Measurements from ENCODE around the gene PTPRG. TPM values are rescaled to one million over a fixed set of nuclear protein-coding genes. Genes with fewer than 3 reads are reported as not detected.

PTPRG gene
- total RNA-seq, 2 experiments from 2014 or later = 0.24 to 0.37 TPM

GRCh38 chr3:62266668-62267283, 705.4 kb downstream of the PTPRG start:
- Mint-ChIP-seq H3K4me3 (no peak overlapping the region), H3K27me3 (ENCODE audit: low read depth) (peaks cover 6% of the 10 kb centered on the region), H3K27ac (no peak overlapping the region), H3K36me3 (ENCODE audit: low read depth) (no peaks in the 10 kb centered on the region), H3K4me1 (ENCODE audit: low read depth) (no peaks in the 10 kb centered on the region), H3K9me3 (no peaks in the 10 kb centered on the region)
- CTCF ChIA-PET = no interaction called here
- no peak for DNase-seq
- intact Hi-C loops (cut with micrococcal nuclease) = no loop called here

GRCh38 chr3:62276658-62277180, 715.3 kb downstream of the PTPRG start:
- no peak overlapping the region for H3K27ac Mint-ChIP-seq
- H3K36me3 Mint-ChIP-seq (ENCODE audit: low read depth) = no peaks in the 10 kb centered on the region
- intact Hi-C loops (cut with micrococcal nuclease) = no loop called here
- no peak for DNase-seq
- H3K27me3 Mint-ChIP-seq (ENCODE audit: low read depth) = peaks cover 4% of the 10 kb centered on the region
- CTCF ChIA-PET = no interaction called here
- H3K4me1 Mint-ChIP-seq (ENCODE audit: low read depth) = no peaks in the 10 kb centered on the region
- H3K9me3 Mint-ChIP-seq = no peaks in the 10 kb centered on the region
- H3K4me3 Mint-ChIP-seq = no peak overlapping the region

- H3K4me1 Mint-ChIP-seq (ENCODE audit: low read depth) = no peaks in the 10 kb centered on the region
- no peaks in the 10 kb centered on the region for H3K9me3 Mint-ChIP-seq
- intact Hi-C loops (cut with micrococcal nuclease) = no loop called here
- H3K27me3 Mint-ChIP-seq (ENCODE audit: low read depth) = peaks cover 2% of the 10 kb centered on the region
- no peaks in the 10 kb centered on the region for H3K36me3 Mint-ChIP-seq (ENCODE audit: low read depth)
- H3K4me3 Mint-ChIP-seq = no peak overlapping the region
- no peak overlapping the region for H3K27ac Mint-ChIP-seq
- CTCF ChIA-PET = no interaction called here
- no peak for DNase-seq
Measured at GRCh38 chr3:62277450-62277849, 716.1 kb downstream of the PTPRG start.

GRCh38 chr3:62277986-62278385, 716.6 kb downstream of the PTPRG start:
- DNase-seq = no peak
- Mint-ChIP-seq H3K27ac (no peak overlapping the region), H3K27me3 (ENCODE audit: low read depth) (peaks cover 1% of the 10 kb centered on the region), H3K4me3 (no peak overlapping the region), H3K9me3 (no peaks in the 10 kb centered on the region), H3K4me1 (ENCODE audit: low read depth) (no peaks in the 10 kb centered on the region), H3K36me3 (ENCODE audit: low read depth) (no peaks in the 10 kb centered on the region)
- CTCF ChIA-PET = no interaction called here
- intact Hi-C loops (cut with micrococcal nuclease) = no loop called here

GRCh38 chr3:62281726-62282125, 720.4 kb downstream of the PTPRG start:
- Mint-ChIP-seq H3K36me3 (ENCODE audit: low read depth) (no peaks in the 10 kb centered on the region), H3K27ac (no peak overlapping the region), H3K4me1 (ENCODE audit: low read depth) (no peaks in the 10 kb centered on the region), H3K4me3 (no peak overlapping the region), H3K9me3 (no peaks in the 10 kb centered on the region), H3K27me3 (ENCODE audit: low read depth) (peaks cover 1% of the 10 kb centered on the region)
- intact Hi-C loops (cut with micrococcal nuclease) = no loop called here
- CTCF ChIA-PET = no interaction called here
- no peak for DNase-seq

- no peak for DNase-seq
- no peaks in the 10 kb centered on the region for H3K4me1 Mint-ChIP-seq (ENCODE audit: low read depth)
- H3K36me3 Mint-ChIP-seq (ENCODE audit: low read depth) = no peaks in the 10 kb centered on the region
- no peak overlapping the region for H3K4me3 Mint-ChIP-seq
- intact Hi-C loops (cut with micrococcal nuclease) = no loop called here
- CTCF ChIA-PET = interaction anchor here (1.1 kb wide), 1 partner anchor 962 kb away, joined by 3 read pairs; no protein-coding TSS in a partner anchor
- H3K27ac Mint-ChIP-seq = no peak overlapping the region
- peaks cover 3% of the 10 kb centered on the region for H3K27me3 Mint-ChIP-seq (ENCODE audit: low read depth)
- no peaks in the 10 kb centered on the region for H3K9me3 Mint-ChIP-seq
Measured at GRCh38 chr3:62284442-62284841, 723.1 kb downstream of the PTPRG start.

GRCh38 chr3:62287392-62287927, 726.1 kb downstream of the PTPRG start:
- H3K9me3 Mint-ChIP-seq = no peaks in the 10 kb centered on the region
- H3K27me3 Mint-ChIP-seq (ENCODE audit: low read depth) = peaks cover 2% of the 10 kb centered on the region
- no peak overlapping the region for H3K4me3 Mint-ChIP-seq
- DNase-seq = no peak
- intact Hi-C loops (cut with micrococcal nuclease) = no loop called here
- CTCF ChIA-PET = no interaction called here
- no peaks in the 10 kb centered on the region for H3K4me1 Mint-ChIP-seq (ENCODE audit: low read depth)
- no peak overlapping the region for H3K27ac Mint-ChIP-seq
- no peaks in the 10 kb centered on the region for H3K36me3 Mint-ChIP-seq (ENCODE audit: low read depth)

- no peaks in the 10 kb centered on the region for H3K36me3 Mint-ChIP-seq (ENCODE audit: low read depth)
Measured at GRCh38 chr3:62289922-62290321, 728.6 kb downstream of the PTPRG start.

GRCh38 chr3:62293051-62293780, 731.8 kb downstream of the PTPRG start:
- Mint-ChIP-seq H3K27ac (no peak overlapping the region), H3K27me3 (ENCODE audit: low read depth) (no peaks in the 10 kb centered on the region), H3K9me3 (no peaks in the 10 kb centered on the region), H3K4me3 (no peak overlapping the region), H3K36me3 (ENCODE audit: low read depth) (no peaks in the 10 kb centered on the region), H3K4me1 (ENCODE audit: low read depth) (no peaks in the 10 kb centered on the region)
- no peak for DNase-seq
- intact Hi-C loops (cut with micrococcal nuclease) = no loop called here
- CTCF ChIA-PET = no interaction called here

More at GRCh38 chr3:62289922-62290321, 728.6 kb downstream of the PTPRG start:
- Mint-ChIP-seq H3K4me1 (ENCODE audit: low read depth) (no peaks in the 10 kb centered on the region), H3K4me3 (no peak overlapping the region), H3K9me3 (no peaks in the 10 kb centered on the region), H3K27ac (no peak overlapping the region), H3K27me3 (ENCODE audit: low read depth) (peaks cover 2% of the 10 kb centered on the region)
- no peak for DNase-seq
- CTCF ChIA-PET = interaction anchor here (0.6 kb wide), 1 partner anchor 101 kb away, joined by 4 read pairs; no protein-coding TSS in a partner anchor
- intact Hi-C loops (cut with micrococcal nuclease) = no loop called here

- intact Hi-C loops (cut with micrococcal nuclease) = no loop called here
- no peaks in the 10 kb centered on the region for H3K4me1 Mint-ChIP-seq (ENCODE audit: low read depth)
- CTCF ChIA-PET = no interaction called here
- DNase-seq = no peak
- peaks cover 3% of the 10 kb centered on the region for H3K27me3 Mint-ChIP-seq (ENCODE audit: low read depth)
- H3K4me3 Mint-ChIP-seq = no peak overlapping the region
- no peak overlapping the region for H3K27ac Mint-ChIP-seq
- no peaks in the 10 kb centered on the region for H3K36me3 Mint-ChIP-seq (ENCODE audit: low read depth)
- H3K9me3 Mint-ChIP-seq = no peaks in the 10 kb centered on the region
Measured at GRCh38 chr3:62295571-62295970, 734.2 kb downstream of the PTPRG start.

- H3K27ac Mint-ChIP-seq = no peak overlapping the region
- H3K36me3 Mint-ChIP-seq (ENCODE audit: low read depth) = no peaks in the 10 kb centered on the region
- peaks cover 8% of the 10 kb centered on the region for H3K27me3 Mint-ChIP-seq (ENCODE audit: low read depth)
- intact Hi-C loops (cut with micrococcal nuclease) = no loop called here
- peaks cover 15% of the 10 kb centered on the region for H3K9me3 Mint-ChIP-seq
- H3K4me3 Mint-ChIP-seq = no peak overlapping the region
- no peaks in the 10 kb centered on the region for H3K4me1 Mint-ChIP-seq (ENCODE audit: low read depth)
- DNase-seq = no peak
- CTCF ChIA-PET = no interaction called here
Measured at GRCh38 chr3:62300617-62301016, 739.2 kb downstream of the PTPRG start.

- Mint-ChIP-seq H3K9me3 (peaks cover 1% of the 10 kb centered on the region), H3K36me3 (ENCODE audit: low read depth) (no peaks in the 10 kb centered on the region), H3K4me1 (ENCODE audit: low read depth) (no peaks in the 10 kb centered on the region), H3K27me3 (ENCODE audit: low read depth) (peaks cover 28% of the 10 kb centered on the region), H3K4me3 (no peak overlapping the region), H3K27ac (no peak overlapping the region)
- no peak for DNase-seq
- CTCF ChIA-PET = no interaction called here
- intact Hi-C loops (cut with micrococcal nuclease) = no loop called here
Measured at GRCh38 chr3:62312201-62312600, 750.8 kb downstream of the PTPRG start.

GRCh38 chr3:62316525-62316924, 755.2 kb downstream of the PTPRG start:
- CTCF ChIA-PET = no interaction called here
- peaks cover 14% of the 10 kb centered on the region for H3K4me1 Mint-ChIP-seq (ENCODE audit: low read depth)
- H3K4me3 Mint-ChIP-seq = no peak overlapping the region
- no peak for DNase-seq
- H3K36me3 Mint-ChIP-seq (ENCODE audit: low read depth) = peaks cover 11% of the 10 kb centered on the region
- intact Hi-C loops (cut with micrococcal nuclease) = no loop called here
- H3K9me3 Mint-ChIP-seq = peaks cover 12% of the 10 kb centered on the region
- peaks cover 47% of the 10 kb centered on the region for H3K27me3 Mint-ChIP-seq (ENCODE audit: low read depth)
- no peak overlapping the region for H3K27ac Mint-ChIP-seq
